ENCODE results near the gene FCMR. TPM values are rescaled to one million over a fixed set of nuclear protein-coding genes. Genes with fewer than 3 reads are reported as not detected.

Gene FCMR
- total and polyA plus RNA-seq, 2 donors (not counting 1 experiment from before 2014, with no cell fraction given), result 711 to 931 TPM

DNA sequence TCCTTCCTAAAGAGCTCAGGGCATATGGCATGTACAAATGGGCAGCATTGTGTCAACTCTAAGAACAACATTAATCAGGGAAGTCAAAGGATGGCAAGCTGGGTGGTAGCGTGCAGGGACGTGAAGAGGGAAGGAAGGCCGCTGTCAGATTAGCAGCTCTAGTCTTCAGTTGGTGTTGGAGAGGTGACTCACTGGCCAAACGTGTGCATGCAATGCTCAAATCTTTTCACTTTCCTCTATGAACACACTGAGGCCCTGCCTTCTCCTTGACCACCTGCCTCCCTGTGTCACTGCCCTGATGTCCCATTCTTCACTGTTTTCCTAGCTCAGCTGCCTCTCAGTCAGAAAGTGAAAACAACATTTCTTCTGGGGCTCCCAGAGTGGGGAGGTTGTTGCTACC is 30.4 kb upstream of the FCMR start:
- ChIA-PET POLR2A (no interaction called here), CTCF (interaction anchor here (1.1 to 2.1 kb wide), 3 partner anchors 19 to 40 kb away, joined by 4 to 9 read pairs (median 8); no protein-coding TSS in a partner anchor)
- Histone ChIP-seq H3K27ac (ENCODE audit: low read length in 2 of 2) (no peak overlapping the region), H3K9me3 (ENCODE audit: control extremely low read depth in 1 of 3, control insufficient read depth in 2 of 3, insufficient read depth in 1 of 3, low read length in 2 of 3) (peaks cover 0 to 6% (median 4%) of the 10 kb centered on the region in 3 donors), H3K4me2 (replicated peaks; ENCODE audit: low read depth, low read length, poor library complexity, severe bottlenecking) (peak overlapping the region; percentile 3), H2AFZ (ENCODE audit: insufficient read depth, low read depth, low read length, poor library complexity, severe bottlenecking) (no peak overlapping the region), H3K4me3 (ENCODE audit: control extremely low read depth in 1 of 5, extremely low read depth in 1 of 5, insufficient read depth in 1 of 5, low read depth in 2 of 5, low read length in 4 of 5) (no peak overlapping the region), H3K4me1 (ENCODE audit: control insufficient read depth in 2 of 2, insufficient read depth in 2 of 2, low read length in 2 of 2) (peaks cover 11 to 12% of the 10 kb centered on the region in 2 donors), H3K9ac (ENCODE audit: low read length) (no peak overlapping the region), H3K27me3 (replicated peaks in 1 of 4; ENCODE audit: control extremely low read depth in 1 of 4, control insufficient read depth in 3 of 4, insufficient read depth in 4 of 4, low read length in 3 of 4) (no peaks in the 10 kb centered on the region), H4K20me1 (ENCODE audit: control insufficient read depth, insufficient read depth, low read length, poor library complexity, severe bottlenecking) (no peaks in the 10 kb centered on the region), H3K79me2 (ENCODE audit: control insufficient read depth, insufficient read depth, low read length) (no peaks in the 10 kb centered on the region), H3K36me3 (replicated peaks in 1 of 2; ENCODE audit: control extremely low read depth in 1 of 2, control insufficient read depth in 1 of 2, extremely low read depth in 1 of 2, insufficient read depth in 2 of 2, low read length in 1 of 2) (no peaks in the 10 kb centered on the region)
- no peak overlapping the region for H3K27ac Mint-ChIP-seq
- no CpG with 5 or more reads among the region's 4 CpGs for WGBS (ENCODE audit: insufficient coverage)
- ATAC-seq (ENCODE audit: low read depth) (no peak), DNase-seq (no peak)
- intact Hi-C loops (cut with micrococcal nuclease), result no loop called here
- peaks cover 39% of the 10 kb centered on the region for H3K4me1 Mint-ChIP-seq
- no peak overlapping the region for H3K4me3 Mint-ChIP-seq
- no peaks in the 10 kb centered on the region for H3K9me3 Mint-ChIP-seq (ENCODE audit: insufficient read depth)
- peaks cover 3% of the 10 kb centered on the region for H3K27me3 Mint-ChIP-seq
- no peak for TF ChIP-seq EZH2 (IDR thresholded peaks at IDR 0.05; ENCODE audit: borderline replicate concordance, insufficient read depth, low read depth, low read length, poor library complexity, severe bottlenecking)
- TF ChIP-seq, protein P1, sequence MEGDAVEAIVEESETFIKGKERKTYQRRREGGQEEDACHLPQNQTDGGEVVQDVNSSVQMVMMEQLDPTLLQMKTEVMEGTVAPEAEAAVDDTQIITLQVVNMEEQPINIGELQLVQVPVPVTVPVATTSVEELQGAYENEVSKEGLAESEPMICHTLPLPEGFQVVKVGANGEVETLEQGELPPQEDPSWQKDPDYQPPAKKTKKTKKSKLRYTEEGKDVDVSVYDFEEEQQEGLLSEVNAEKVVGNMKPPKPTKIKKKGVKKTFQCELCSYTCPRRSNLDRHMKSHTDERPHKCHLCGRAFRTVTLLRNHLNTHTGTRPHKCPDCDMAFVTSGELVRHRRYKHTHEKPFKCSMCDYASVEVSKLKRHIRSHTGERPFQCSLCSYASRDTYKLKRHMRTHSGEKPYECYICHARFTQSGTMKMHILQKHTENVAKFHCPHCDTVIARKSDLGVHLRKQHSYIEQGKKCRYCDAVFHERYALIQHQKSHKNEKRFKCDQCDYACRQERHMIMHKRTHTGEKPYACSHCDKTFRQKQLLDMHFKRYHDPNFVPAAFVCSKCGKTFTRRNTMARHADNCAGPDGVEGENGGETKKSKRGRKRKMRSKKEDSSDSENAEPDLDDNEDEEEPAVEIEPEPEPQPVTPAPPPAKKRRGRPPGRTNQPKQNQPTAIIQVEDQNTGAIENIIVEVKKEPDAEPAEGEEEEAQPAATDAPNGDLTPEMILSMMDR (IDR thresholded peaks at IDR 0.05), result no peak

DNA sequence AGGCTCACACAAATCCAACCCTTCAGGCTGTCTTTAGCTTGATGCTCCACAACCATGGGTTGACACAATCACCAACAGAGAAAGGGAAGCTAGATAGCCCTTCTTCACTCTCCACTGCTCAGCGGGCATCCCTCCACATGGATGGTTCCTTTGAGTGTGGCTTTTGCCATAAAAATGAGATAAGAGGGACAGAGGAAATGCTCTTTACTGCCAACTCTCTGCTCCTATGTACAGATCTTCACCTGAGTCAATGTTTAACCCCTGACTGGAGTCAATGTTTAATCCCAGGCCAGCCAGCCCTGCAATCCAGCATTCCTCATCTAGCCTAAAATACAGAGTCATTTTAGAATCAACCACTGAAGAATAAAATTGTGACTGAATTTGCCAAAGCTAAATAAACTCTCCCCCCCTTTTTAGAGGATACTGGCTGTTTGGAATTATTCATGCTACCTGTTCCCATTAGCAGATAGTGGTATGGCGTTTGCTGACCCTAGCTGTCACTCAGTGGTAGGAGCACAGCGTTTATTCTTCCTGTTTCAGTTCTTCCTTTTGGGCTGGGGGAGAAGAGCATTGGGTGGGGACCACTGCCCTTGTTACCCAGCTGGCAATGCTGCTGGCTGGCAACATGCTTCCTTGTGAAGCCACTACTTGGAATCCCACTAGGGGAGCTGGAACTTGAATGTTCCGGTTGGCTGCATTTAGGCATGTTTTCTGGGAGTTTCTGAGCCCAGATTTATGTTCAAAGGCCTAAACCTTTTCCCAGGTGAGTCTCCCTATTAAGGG is 29.8 kb upstream of the FCMR start:
- Mint-ChIP-seq H3K9me3 (ENCODE audit: insufficient read depth) (no peaks in the 10 kb centered on the region), H3K27ac (no peak overlapping the region), H3K4me3 (no peak overlapping the region), H3K4me1 (peaks cover 39% of the 10 kb centered on the region), H3K27me3 (peaks cover 3% of the 10 kb centered on the region)
- H3K4me3 ChIP-seq (ENCODE audit: control extremely low read depth in 1 of 5, extremely low read depth in 1 of 5, insufficient read depth in 1 of 5, low read depth in 2 of 5, low read length in 4 of 5), result no peak overlapping the region
- no peak overlapping the region for H3K9ac ChIP-seq (ENCODE audit: low read length)
- POLR2A ChIA-PET, result no interaction called here
- H2AFZ ChIP-seq (ENCODE audit: insufficient read depth, low read depth, low read length, poor library complexity, severe bottlenecking), result no peak overlapping the region
- no peak for DNase-seq
- no peaks in the 10 kb centered on the region for H4K20me1 ChIP-seq (ENCODE audit: control insufficient read depth, insufficient read depth, low read length, poor library complexity, severe bottlenecking)
- H3K27ac ChIP-seq (ENCODE audit: low read length in 2 of 2), result no peak overlapping the region
- WGBS (ENCODE audit: insufficient coverage), result 50% methylated on average over 2 of the region's 4 CpGs
- H3K27me3 ChIP-seq (replicated peaks in 1 of 4; ENCODE audit: control extremely low read depth in 1 of 4, control insufficient read depth in 3 of 4, insufficient read depth in 4 of 4, low read length in 3 of 4), result no peaks in the 10 kb centered on the region
- no peak for ATAC-seq (ENCODE audit: low read depth)
- no peaks in the 10 kb centered on the region for H3K79me2 ChIP-seq (ENCODE audit: control insufficient read depth, insufficient read depth, low read length)
- CTCF ChIA-PET, result interaction anchor here (1.1 to 2.1 kb wide), 3 partner anchors 18 to 40 kb away, joined by 4 to 9 read pairs (median 8); no protein-coding TSS in a partner anchor
- intact Hi-C loops (cut with micrococcal nuclease), result no loop called here
- TF ChIP-seq EZH2 (IDR thresholded peaks at IDR 0.05; ENCODE audit: borderline replicate concordance, insufficient read depth, low read depth, low read length, poor library complexity, severe bottlenecking), result no peak
- TF ChIP-seq, protein P1 (IDR thresholded peaks at IDR 0.05), result no peak
- H3K4me1 ChIP-seq (ENCODE audit: control insufficient read depth in 2 of 2, insufficient read depth in 2 of 2, low read length in 2 of 2), result peaks cover 11 to 12% of the 10 kb centered on the region in 2 donors
- H3K9me3 ChIP-seq (ENCODE audit: control extremely low read depth in 1 of 3, control insufficient read depth in 2 of 3, insufficient read depth in 1 of 3, low read length in 2 of 3), result peaks cover 0 to 6% (median 4%) of the 10 kb centered on the region in 3 donors
- H3K36me3 ChIP-seq (replicated peaks in 1 of 2; ENCODE audit: control extremely low read depth in 1 of 2, control insufficient read depth in 1 of 2, extremely low read depth in 1 of 2, insufficient read depth in 2 of 2, low read length in 1 of 2), result no peaks in the 10 kb centered on the region
- peak overlapping the region; percentile 3 for H3K4me2 ChIP-seq (replicated peaks; ENCODE audit: low read depth, low read length, poor library complexity, severe bottlenecking)

Data from B cell (primary cell).